ENCODE results near the gene APBB1. TPM values are rescaled to one million over a fixed set of nuclear protein-coding genes. Genes with fewer than 3 reads are reported as not detected.

The APBB1 gene
- total RNA-seq, 1 experiment from 2014 or later: 34.8 TPM

GRCh38 chr11:6385046-6385777 lies 33.7 kb downstream of the APBB1 start:
- Histone ChIP-seq H3K79me2 (ENCODE audit: insufficient read depth, low read length) (no peaks in the 10 kb centered on the region), H3K4ac (ENCODE audit: low read depth, low read length) (no peak overlapping the region), H3K4me1 (ENCODE audit: insufficient read depth, low read length) (peaks cover 4% of the 10 kb centered on the region; the same call in 1 of the 2 replicates), H4K20me1 (ENCODE audit: control insufficient read depth, insufficient read depth, insufficient read length) (no peaks in the 10 kb centered on the region), H3K27ac (ENCODE audit: insufficient read length, low read depth, low read length) (no peak overlapping the region), H2AK5ac (ENCODE audit: insufficient read length, low read length) (no peak overlapping the region), H3K23me2 (ENCODE audit: insufficient read length, low read depth, low read length, poor library complexity, severe bottlenecking) (peaks cover 4% of the 10 kb centered on the region), H3K79me1 (ENCODE audit: insufficient read depth, low read depth, low read length, poor library complexity, severe bottlenecking) (no peaks in the 10 kb centered on the region), H3K18ac (ENCODE audit: insufficient read length, low read depth, low read length) (no peak overlapping the region), H2BK20ac (ENCODE audit: low read depth, low read length, poor library complexity, severe bottlenecking) (no peak overlapping the region), H4K5ac (ENCODE audit: insufficient read length, low read depth, low read length) (no peak overlapping the region), H2BK12ac (ENCODE audit: insufficient read length, low read depth, low read length) (no peak overlapping the region), H3T11ph (ENCODE audit: low read length) (no peak overlapping the region), H3K56ac (ENCODE audit: insufficient read length, low read depth, low read length) (no peak overlapping the region), H2BK15ac (ENCODE audit: low read depth, low read length) (no peak overlapping the region), H3K23ac (ENCODE audit: insufficient read length, low read depth, low read length) (no peak overlapping the region), H2AFZ (ENCODE audit: low read length) (no peak overlapping the region), H4K91ac (ENCODE audit: insufficient read length, low read depth, low read length) (no peak overlapping the region), H2BK120ac (ENCODE audit: low read depth, low read length, poor library complexity, severe bottlenecking) (no peak overlapping the region), H3K14ac (ENCODE audit: insufficient read depth, low read length) (no peak overlapping the region), H3K9me3 (ENCODE audit: control insufficient read depth, low read depth, low read length) (no peaks in the 10 kb centered on the region), H3K4me2 (ENCODE audit: insufficient read depth, insufficient read length, low read length) (no peak overlapping the region), H3K9ac (ENCODE audit: extremely low read depth, insufficient read length, low read length) (no peak overlapping the region), H3K27me3 (ENCODE audit: insufficient read depth, low read length) (no peaks in the 10 kb centered on the region), H2BK5ac (ENCODE audit: insufficient read length, low read length) (no peak overlapping the region), H4K8ac (replicated peaks; ENCODE audit: insufficient read length, low read depth, low read length) (no peak overlapping the region)
- Mint-ChIP-seq H3K4me3 (peak overlapping the region in 1 of 2 experiments; percentile 61; a peak in 3 of 5 replicates), H3K4me1 (peaks cover 59 to 64% of the 10 kb centered on the region in 2 experiments), H3K36me3 (ENCODE audit: insufficient read depth in 1 of 3, low read depth in 3 of 3) (no peaks in the 10 kb centered on the region; a peak in 1 of 7 replicates), H3K27me3 (ENCODE audit: low read depth) (no peaks in the 10 kb centered on the region), H3K27ac (peak overlapping the region; percentile 90 to 96 (median 95)), H3K9me3 (no peaks in the 10 kb centered on the region)
- no peak for DNase-seq
- WGBS (ENCODE audit: extremely low coverage, insufficient read length, low lambda C conversion rate): no CpG with 5 or more reads among the region's 7 CpGs
- no peak for TF ChIP-seq CTCF (conservative IDR thresholded peaks at IDR 0.05)

All from H9 (cell line).